CD4-positive, alpha-beta T cell treated with Interleukin-17A for 4 hours (primary cell): ENCODE data around the gene MED23.

Experiments used
- DNase-seq: peaks from one replicate; pipeline ENCODE4 v3.0.0-alpha.2; 2020; ENCODE audit warnings: mixed read lengths

MED23 gene

DNA sequence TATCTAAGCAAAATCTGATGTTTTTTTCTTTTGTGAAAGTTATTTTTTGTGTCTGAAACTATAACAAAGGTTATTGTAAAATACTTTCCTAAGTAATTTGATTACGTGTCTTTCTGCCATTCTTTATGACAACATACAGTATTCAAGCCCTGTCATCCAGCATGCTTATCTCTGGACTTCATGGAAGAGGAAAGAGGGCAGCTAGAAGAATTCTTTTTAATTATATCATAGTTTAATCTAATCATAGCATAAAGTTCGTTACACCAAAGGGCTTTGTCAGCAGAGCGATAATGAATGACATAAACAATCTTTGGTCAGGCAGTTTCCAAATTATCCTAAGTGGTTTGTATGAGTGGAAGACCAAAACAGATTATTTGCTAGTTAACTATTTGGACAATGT lies 12.5 kb upstream of the MED23 start:
- DNase-seq = no peak

DNA sequence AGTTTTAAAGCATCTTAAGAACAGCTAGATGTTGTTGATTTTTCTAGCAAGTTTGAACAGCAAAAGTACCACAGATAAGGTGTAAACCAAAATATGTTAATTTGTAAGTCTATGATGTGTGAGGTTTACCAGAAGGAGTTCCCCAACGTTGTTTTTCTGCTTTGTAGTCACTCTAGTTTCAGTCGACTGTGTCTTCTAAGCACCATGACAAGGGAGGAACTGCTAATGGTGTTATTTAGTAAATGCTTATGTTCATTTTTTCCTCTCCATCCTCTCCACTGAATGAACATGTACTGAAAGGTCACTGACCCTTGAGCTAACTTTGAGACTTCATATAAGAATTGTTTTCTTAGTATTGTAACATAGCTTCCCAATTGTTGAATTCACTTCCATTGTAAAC lies 12.1 kb upstream of the MED23 start:
- DNase-seq = no peak

DNA sequence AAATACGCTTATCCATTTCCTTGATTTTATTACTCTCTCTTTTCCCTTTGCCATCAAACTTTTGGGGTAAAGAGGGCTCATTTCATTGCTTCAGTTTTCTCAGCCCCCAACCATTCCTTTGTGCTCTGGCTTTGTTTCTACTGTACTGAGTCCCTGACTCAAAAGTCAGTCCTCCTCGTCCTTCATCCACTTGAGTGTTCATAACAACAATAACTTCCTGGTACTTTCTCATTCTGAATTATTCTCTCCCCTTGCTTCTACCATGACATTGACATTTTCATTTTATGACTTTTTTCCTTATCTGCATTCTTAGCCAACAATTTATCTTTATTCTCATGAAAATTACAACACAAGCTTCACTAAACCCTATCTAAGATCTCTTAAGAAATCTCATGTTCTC lies 10.0 kb upstream of the MED23 start:
- no peak for DNase-seq

DNA sequence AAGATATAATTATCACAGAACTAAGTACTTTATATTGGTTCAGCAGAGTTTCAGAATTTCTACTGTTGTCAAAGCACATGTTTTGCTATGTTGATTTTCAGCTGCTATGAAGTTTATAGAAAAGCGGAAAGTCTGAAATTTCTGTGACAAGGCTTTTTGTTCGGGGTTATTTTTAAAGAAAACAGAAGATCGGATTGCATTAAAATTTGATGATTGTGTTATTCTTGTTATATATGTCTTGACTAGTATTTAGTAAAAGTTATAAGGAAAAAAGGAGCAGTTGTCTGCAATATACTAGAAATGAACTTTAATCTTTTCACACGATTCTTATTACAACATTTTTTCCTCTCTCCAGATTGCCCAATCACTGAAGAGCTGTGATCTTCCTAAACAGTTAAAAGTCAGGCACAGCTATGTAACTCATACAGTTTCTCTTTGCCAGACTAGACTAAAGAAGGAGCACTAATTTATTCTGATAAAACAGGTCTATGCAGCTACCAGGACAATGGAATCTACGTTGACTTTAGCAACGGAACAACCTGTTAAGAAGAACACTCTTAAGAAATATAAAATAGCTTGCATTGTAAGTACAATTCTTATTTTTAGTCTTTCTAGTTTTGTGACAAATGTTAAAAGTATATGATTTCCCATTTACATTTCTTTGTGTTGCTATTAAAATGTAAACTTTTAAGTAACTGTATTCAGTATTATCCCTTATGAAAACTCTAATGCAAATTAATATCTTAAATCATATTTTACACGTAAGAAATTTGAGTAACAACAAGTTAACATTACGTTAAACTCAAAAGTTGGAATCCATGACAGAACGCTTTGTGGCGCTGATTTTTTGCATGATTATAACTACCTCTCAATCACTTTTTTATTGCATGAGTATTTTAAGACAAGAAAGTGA lies 9.1 kb upstream of the MED23 start, which contains the start of gene ENPP3:
Gene ENPP3, plus strand, starts transcription at position 423 of the 913 bp plus-strand sequence. Its CDS starts 83 bp downstream, at position 506.
- DNase-seq = no peak

DNA sequence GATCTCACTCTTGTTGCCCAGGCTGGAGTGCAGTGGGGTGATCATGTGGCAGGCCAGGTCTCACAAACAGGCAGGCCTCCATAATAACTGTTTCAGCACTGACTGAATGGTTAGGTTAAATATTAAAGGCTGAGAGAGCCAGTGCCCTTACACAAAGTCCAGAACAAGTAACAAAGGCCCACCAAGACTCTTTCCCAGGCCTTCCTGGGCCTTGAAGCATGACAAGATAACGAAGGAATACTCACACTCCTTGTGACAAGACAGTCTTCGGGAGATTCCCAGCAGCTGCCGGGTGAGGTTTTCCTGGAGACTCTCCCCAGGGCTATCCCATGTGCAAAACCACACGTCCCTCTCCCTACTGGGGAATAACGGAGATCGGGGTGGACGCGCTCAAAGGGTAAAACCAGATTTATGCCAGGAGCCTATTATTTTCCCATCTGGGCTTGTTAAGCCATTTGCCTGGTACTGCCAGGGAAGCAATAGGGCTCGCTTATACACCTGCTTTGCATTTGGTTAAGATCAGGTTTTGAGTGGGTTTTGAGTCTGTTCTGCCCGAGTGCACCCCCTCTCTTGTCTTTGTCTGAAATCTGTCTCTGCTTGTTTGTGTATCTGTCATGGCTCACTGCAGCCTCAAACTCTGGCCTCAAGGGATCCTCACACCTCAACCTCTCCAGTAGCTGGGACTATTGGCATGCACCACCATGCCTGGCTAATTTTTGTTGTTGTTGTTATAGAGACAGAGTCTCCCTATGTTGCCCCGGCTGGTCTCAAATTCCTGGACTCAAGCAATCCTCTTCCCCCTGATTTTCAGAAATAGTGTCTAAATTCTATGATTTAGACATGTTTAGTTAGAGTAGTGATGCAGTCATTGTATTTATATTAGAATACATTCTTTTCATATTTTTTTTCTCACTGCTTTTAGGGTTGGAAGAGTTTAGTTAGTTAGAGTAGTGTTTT lies 7.6 kb upstream of the MED23 start:
- no peak for DNase-seq

DNA sequence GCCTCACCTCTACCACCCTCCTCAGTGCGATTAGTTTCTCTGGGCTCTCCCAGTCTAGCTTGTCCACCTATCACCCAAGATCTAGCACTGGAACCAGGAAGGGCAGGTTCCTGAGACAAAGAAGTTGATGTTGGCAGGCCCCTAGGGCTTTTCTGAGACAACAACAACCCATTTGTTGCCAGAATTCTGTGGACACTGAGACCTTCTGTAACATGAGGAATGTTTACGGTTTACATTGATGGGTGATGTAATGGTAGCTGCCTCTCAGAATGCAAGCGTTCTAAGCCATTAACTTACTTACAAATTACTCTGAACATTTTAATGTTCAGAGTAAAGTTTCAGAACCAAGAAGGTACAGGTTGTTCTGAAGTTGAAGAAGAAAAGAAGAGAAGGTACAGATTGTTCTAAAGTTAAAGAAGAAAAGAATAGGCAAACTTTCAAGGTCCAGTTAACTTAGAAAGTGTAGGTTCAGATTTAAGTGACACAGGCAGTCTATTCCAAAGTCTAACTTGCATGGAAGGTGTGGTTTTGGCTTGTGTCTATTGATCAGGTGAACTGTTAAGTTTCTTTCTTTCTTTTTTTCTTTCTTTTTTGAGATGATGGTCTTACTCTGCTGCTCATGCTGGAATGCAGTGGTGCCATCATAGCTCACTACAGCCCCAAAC lies 3.7 kb upstream of the MED23 start:
- DNase-seq = no peak

DNA sequence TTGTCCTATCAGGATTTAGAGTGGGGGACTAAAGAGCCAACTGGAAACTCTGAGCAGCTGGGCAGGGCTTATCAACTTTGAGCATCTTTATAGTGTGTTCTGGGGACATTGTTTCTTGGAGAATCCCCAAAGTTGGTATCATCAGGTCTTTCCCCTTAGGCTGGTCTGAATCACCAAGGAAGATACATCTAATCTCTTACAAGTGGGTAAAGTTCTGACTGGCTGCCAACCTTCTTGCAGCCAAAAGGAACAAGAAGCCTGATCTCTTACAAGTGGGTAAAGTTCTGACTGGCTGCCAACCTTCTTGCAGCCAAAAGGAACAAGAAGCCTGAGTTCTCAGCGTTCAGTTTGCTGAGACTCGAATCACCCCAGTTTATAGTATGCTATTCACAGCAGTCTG lies 1.6 kb upstream of the MED23 start:
- no peak for DNase-seq

DNA sequence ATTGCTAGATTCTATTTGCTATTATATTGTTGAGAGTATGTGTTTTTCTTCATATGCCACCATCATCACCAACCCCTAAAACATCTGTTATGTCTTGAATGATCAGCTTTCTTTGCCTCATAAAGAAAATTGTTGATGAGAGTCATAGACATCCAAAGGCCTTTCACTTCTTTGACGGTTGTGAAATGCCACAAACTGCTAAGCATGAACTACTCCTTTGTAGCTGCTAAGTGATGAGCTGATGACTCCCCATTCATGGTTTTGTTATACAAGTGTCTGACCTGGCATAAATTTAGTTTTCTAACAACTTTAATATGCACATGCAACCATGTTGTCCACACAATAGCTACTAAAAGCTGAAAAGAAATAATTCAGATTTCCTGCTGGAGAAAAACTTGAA lies 684 bp upstream of the MED23 start:
- DNase-seq = no peak

DNA sequence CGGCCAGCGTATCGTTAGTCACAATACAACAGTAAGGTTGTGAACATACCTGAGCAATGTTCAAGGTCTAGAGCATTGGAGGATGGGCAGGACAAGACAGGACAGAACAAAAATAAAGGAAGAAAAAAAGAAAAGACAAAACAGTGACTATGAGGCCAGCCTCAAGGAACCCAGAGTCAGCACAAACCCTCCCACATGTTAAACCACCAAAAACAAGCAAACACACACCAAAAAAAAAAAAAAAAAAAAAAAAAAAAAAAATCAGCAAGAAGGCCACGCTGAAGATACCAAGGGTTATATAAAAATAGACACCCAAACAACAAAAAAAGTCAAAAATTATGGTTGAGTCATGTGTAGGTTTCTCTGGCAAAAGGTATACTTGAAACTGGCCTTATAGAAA lies 12.8 kb downstream of the MED23 start:
- DNase-seq = no peak

DNA sequence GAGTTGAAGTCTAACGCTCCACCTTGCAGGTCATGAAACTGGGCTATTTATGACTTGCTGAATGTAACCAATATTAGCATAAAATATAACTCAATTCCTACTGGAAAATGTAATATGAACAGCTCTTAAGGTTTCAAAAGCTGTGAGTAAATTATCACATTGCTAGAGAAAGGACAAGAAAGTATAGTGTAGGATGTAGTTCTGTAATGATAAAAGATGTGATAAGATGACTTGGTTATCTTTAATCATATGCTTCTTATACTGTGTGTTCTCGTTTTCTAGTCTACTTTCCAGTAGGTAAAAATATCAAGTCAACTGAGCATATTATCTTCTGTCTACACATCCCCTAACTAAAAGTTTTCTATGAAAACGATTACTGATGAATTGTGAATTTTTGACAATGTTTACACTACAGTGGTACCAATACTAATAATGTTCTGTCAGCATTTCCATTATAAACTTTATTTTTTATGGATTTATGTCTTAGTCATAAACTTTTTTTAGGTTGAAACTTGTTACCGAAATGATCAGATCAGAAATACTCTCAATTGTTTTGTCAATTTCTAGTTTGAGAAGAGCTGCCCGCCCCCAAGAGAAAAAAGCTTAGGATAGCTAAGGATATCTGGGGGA lies 14.6 kb downstream of the MED23 start:
- DNase-seq = no peak

DNA sequence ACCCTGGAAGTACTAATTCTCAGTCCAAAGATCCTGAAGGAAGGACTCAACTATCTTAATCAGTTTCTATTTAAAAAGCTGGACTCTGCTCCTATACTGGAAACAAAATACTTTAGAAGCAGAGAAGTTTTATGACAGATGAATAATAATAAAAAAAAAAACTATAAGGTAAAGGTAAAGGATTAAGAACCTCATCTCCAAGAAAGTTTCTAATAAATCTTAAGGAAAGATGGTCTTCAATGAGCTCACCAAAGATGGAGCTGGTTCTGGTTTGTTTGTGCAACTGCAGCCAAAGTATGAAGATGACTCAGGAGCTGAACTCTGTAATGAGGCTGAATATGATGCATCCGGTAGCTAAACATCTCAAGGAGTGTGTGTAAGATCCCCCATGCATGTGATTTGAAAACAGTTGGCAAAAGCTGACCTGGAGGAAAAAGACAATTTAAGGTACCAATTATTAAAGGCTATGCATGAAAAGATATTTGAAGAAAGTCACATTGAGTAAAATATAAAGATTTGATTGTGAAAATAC lies 25.2 kb downstream of the MED23 start:
- DNase-seq = no peak

DNA sequence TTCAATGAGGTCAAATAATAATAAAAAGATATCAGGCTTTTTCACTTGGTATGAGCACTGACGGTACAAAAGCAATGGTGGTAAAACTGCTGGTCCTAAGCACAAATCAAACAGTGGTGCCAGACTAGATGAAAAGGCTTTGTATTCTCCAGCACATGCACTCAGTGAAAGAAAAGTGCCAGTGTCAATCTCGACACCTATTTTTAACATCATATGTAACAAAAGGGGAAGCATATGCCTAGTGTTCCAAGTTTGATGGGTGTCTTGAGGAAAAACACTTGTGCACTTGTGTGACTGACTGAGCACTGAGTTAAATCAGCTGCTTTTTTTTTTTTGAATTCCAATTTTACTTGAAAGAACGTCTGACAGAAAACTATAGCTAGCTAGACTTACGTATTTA lies 27.3 kb downstream of the MED23 start:
- DNase-seq = no peak

DNA sequence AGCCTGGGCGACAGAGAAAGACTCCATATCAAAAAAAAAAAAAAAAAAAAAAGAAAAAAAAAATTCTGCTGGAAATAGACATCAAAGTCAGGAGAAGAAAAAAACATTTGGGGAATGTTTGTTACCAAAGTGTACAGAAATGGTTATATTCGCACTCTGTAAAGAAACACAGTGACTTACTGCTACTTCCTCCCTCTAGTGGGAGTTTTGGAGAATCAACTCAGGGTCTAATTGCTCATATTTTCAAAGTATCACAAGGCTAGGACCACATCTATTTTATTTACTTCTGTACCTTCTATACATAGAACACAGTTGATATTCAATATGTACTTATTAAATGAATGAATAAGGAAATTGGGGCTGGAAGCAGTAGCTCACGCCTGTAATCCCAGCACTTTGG lies 30.6 kb downstream of the MED23 start:
- DNase-seq = no peak

DNA sequence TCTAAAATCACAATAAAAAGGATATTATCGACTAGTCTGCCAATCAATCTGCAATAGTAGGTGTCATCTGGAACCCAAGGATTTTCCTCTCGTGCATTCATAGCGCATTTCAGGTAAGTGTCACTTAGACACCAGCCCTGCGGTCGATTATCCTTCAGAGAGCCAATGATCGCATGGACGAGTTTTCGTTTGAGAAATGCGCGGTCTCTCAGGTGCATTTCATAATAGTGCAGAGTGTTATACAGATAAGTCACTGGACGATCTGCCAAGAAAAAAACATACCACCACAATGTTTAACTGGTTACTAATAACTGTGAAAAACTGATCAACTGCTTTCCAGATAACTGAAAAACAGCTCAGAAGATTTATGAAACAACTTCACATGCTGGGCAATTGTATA lies 34.0 kb downstream of the MED23 start:
- no peak for DNase-seq

DNA sequence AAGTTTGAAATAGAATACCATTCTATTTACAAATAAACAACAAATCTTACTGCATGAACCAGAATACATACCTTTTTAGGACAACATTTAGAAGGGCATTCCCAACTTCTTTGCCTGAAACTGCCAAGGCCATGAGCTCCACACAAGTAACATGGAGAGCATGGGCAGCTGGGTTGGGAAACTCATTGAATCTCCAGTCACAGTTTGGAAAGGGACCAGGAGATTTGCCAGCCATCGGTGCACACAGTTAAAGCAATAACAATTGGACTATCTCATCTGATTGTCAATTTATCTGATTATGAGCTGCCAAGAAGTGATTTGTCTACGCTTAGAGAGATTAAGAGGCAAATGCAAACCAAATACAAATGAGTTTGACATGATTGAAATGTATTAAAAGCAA lies 35.1 kb downstream of the MED23 start:
- no peak for DNase-seq

DNA sequence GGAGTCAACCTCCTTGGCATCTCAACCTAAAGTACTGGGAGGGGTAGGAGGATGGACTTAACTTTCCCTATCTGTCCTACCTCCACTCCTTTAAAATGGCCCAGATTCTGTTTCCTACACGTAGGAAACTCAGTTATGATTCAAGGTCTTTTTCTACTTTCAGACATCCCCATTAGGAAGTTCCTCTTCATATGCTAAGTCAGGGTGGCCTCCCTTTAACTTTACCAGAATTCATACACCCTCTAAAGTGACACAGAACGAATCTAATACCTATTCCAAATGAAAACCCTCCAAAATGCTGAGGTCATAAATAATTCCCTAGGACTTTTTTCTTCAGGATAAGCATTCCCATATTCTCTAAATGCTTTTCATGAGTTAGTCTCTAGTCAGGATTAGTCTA lies 39.4 kb downstream of the MED23 start:
- no peak for DNase-seq

DNA sequence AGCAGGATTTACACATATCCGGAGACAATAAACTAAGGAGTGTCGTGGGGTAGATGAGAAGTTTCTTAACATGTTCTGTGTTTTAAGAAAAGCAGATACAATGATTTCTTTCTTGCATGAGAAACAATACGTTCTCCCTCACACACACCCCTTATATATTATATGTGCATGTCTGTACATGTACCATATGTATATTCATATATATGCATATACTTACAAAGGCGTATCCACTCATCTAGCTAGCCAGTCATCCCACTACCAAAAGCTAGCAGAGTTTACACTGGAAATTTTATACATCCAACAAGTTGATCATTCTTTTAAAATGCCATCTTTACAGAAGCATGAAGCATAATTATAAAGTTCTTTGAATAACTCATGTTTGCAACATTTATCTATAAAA lies 40.1 kb downstream of the MED23 start:
- no peak for DNase-seq

DNA sequence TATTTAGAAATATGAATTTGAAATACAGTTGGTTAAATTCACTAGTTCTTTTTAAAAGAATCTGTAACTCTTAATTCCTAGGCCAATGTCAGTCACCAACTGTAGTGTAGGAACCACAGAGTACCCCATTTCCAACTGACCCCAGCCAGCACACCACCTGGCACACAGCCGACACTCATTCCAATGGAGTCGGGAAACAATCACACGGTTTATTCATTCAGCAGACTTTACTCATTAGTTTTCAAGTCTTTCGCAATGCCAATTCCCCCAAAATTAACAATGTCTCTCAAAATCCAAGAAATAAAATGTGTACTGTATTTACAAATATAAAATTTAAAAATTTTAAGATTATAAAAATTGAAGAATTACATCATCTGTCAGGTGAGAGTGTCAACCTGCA lies 41.5 kb downstream of the MED23 start:
- DNase-seq = no peak

DNA sequence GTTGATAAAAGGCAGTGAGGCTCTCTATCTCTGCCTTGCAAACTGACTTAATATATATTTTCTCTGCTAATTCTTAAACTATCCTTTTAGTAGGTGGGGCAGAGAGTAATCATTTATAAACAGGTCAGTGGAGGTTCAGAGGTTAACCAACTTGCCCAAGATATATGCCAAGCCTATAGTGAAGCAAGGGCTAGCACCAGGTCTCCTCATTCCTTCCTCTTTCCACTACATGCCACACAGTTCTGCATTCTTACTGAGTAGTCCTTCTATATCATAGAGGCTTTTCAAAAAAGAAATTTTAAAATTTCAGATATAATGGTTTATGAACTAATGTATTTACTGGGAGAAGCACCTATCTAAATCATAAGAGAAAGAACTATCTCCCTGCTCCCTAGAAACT lies 46.5 kb downstream of the MED23 start:
- DNase-seq = no peak

DNA sequence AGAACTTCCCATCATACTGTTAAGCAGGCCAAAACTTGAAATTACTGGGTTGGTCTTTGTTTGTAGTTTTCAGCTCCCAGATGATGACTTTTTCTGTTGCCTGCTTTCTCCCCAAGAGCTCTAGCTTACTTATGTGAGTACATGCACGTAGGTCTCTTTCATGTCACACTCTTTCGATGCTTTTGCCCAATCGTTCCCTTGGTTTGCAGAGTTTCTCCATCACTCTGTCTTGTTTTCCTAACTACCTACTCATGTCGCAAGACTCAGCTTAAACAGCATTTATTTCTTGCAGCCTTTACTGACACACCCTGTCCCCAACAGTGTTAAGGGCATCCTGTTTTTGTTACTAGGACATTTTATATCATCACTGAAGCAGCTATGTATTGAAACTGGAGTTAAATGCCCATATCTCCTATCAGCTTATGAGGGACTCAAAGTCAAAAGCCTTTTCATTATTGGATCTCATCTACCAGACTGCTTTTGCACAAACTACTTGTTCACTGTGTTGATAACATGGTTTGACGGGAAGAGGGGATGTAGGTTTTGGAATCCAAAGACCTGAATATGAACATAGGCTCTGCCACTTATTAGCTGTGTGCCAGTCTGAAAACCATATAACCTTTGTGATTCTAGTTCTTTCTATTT lies 52.1 kb downstream of the MED23 start:
- DNase-seq = no peak

DNA sequence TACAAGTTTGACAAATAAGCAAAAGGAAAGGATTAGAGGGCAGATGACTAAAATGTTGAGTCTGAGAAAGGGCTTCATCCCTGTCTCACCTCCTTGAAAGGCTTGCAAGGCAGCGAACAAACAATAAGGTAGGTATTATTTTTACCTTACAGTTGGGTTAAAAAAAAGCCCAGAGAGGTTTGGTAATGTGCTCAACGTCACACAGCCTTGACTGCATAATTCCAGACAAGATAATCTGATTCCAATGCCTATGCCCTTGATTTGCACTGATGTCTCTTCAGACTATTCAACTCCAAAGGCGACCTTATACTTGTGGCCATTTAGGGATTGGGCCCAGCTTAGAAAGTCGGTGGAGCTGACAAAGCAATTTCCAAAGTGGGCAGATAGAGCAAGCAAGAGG lies 53.4 kb downstream of the MED23 start:
- DNase-seq = no peak

DNA sequence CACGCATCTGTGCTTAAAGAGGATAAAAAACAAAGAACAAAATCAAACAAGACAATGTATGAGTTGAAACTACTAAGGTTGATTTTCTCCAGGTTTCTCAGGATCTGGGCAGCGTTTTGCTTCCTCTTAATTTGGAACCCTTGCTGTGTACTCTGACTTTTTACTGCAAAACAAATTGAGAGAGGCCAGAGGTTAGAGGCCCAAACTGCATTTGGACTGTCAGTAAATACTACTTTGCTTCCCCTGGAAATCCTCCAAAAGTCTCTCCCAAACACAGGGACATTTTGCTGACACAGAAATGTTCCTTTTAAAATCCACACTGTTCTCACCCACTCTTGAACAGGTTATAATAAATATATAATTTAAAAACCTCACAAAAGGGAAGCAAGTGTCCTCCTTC lies 53.9 kb downstream of the MED23 start:
- no peak for DNase-seq
